Mucosa of gallbladder (tissue), 1 donor: ENCODE results near the gene PKD1. TPM values are rescaled to one million over a fixed set of nuclear protein-coding genes. Genes with fewer than 3 reads are reported as not detected.
A peak's percentile ranks its signal among the peaks of the same experiment; 100 is the strongest.

Source experiments
- DNase-seq: peaks from one replicate; pipeline ENCODE4 v3.0.0-alpha.2; 2020; ENCODE audit warnings: low spot score
- total RNA-seq: library from RNA; stranded (reverse); gene quantifications from one replicate; pipeline ENCODE4 v1.2.1, GENCODE V29; 2021
- donor health status: DM: no; HTN: no; CAD: no.

Gene PKD1
- total RNA-seq, 1 donor from 2014 or later, result 154 TPM

GRCh38 chr16:2087748-2088631, 47.7 kb downstream of the PKD1 start:
- DNase-seq, result no peak

- no peak for DNase-seq
Measured at GRCh38 chr16:2086812-2087747, 48.6 kb downstream of the PKD1 start.

- DNase-seq, result no peak
Measured at GRCh38 chr16:2086106-2086742, 49.5 kb downstream of the PKD1 start.

GRCh38 chr16:2085669-2086068, 50.0 kb downstream of the PKD1 start:
- no peak for DNase-seq

GRCh38 chr16:2084895-2085625, 50.6 kb downstream of the PKD1 start:
- DNase-seq, result no peak

GRCh38 chr16:2083876-2084780, 51.6 kb downstream of the PKD1 start:
- DNase-seq, result no peak

- DNase-seq, result no peak
Measured at GRCh38 chr16:2083409-2083808, 52.3 kb downstream of the PKD1 start.

GRCh38 chr16:2082983-2083364, 52.7 kb downstream of the PKD1 start:
- no peak for DNase-seq

GRCh38 chr16:2082171-2082982, 53.3 kb downstream of the PKD1 start:
- DNase-seq, result peak; percentile 49

GRCh38 chr16:2081201-2082084, 54.3 kb downstream of the PKD1 start:
- no peak for DNase-seq

- DNase-seq, result no peak
Measured at GRCh38 chr16:2079991-2080390, 55.7 kb downstream of the PKD1 start.

GRCh38 chr16:2079311-2079800, 56.3 kb downstream of the PKD1 start:
- DNase-seq, result no peak

- DNase-seq, result no peak
Measured at GRCh38 chr16:2078691-2079090, 57.0 kb downstream of the PKD1 start.

GRCh38 chr16:2078096-2078495, 57.6 kb downstream of the PKD1 start:
- no peak for DNase-seq

- DNase-seq, result no peak
Measured at GRCh38 chr16:2077696-2078095, 58.0 kb downstream of the PKD1 start.

GRCh38 chr16:2077016-2077415, 58.7 kb downstream of the PKD1 start:
- DNase-seq, result no peak

- no peak for DNase-seq
Measured at GRCh38 chr16:2076072-2076865, 59.4 kb downstream of the PKD1 start.
